ENCODE results near the gene PQBP1. TPM values are rescaled to one million over a fixed set of nuclear protein-coding genes. Genes with fewer than 3 reads are reported as not detected.
"Not testable (repeated sequence)": the region's sequence is repeated elsewhere in the genome, so short reads cannot be mapped to it uniquely, and the experiment has no call there.

Gene PQBP1
- total and polyA plus RNA-seq, 2 donors (not counting 1 experiment from before 2014, with no cell fraction given): 41.1 to 57.0 TPM

DNA sequence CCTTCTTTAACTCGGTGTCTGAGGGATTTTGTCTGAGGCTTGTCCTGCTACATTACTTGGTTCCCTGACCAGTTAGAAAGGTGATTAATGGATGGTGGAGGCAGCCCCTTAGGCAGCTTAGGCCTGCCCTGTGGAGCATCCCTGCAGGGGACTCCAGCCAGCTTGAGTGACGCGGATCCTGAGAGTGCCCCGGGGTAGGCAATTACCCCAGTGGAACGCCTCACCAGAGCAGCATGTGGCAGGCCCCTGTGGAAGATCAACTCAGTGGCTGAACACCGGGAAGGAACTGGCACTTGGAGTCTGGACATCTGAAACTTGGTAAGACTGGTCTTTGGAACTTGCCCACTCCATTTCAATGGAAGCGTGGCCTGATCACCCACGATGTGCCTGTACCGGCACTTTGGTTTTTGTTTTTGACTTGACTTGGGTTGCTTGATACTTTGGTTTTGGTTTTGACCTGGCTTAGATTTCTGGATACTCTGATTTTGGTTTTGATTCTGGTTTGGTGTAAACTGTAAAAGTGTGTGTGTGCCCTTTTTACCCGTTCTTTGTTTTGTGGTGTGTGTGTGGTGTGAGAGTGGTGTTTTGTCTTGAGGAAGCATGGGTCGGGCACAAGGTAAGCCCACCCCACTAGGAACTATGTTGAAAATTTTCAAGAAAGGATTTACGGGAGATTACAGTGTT lies 43.5 kb upstream of the PQBP1 start:
- not testable (repeated sequence) for H3K9ac ChIP-seq (ENCODE audit: insufficient read depth, low read length); H3K36me3 ChIP-seq (ENCODE audit: control insufficient read depth, insufficient read depth, low read length); H3K27me3 ChIP-seq (ENCODE audit: control insufficient read depth, insufficient read depth, low read length); H3K4me1 ChIP-seq (ENCODE audit: control insufficient read depth, extremely low read depth, insufficient read depth, low read length); H3K9me3 ChIP-seq (ENCODE audit: control insufficient read depth, insufficient read depth, low read depth, low read length); H3K4me2 ChIP-seq (ENCODE audit: extremely low read depth, insufficient read depth, low read length); H3K4me3 ChIP-seq (replicated peaks in 1 of 4; ENCODE audit: control extremely low read depth in 1 of 4, insufficient read depth in 1 of 4, low read depth in 3 of 4, low read length in 4 of 4); H4K20me1 ChIP-seq (ENCODE audit: control insufficient read depth, extremely low read depth, insufficient read depth, low read length); H3K27ac ChIP-seq (ENCODE audit: insufficient read depth, low read length); DNase-seq (ENCODE audit: low read depth in 2 of 2); H2AFZ ChIP-seq (ENCODE audit: low read length); H3K79me2 ChIP-seq (ENCODE audit: control insufficient read depth, insufficient read depth, low read length)

DNA sequence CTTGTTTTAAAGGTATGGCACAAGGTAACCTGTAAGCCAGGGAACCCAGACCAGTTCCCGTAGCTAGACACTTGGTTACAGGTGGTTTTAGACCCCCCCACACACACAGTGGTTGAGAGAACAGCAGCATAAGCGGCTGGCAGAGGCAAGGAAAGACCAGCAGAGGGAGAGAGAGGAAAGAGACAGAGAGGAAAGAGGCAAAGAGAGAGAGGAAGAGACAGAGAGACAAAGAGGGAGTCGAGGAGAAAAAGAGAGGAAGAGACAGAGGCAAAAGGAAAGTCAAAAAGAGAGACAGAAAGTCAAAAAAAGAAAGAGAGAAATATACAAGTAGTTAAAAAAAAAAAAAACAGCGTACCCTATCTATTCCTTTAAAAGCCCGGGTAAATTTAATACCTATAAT lies 42.8 kb upstream of the PQBP1 start:
- H3K4me1 ChIP-seq (ENCODE audit: control insufficient read depth, extremely low read depth, insufficient read depth, low read length): no peaks in the 10 kb centered on the region

DNA sequence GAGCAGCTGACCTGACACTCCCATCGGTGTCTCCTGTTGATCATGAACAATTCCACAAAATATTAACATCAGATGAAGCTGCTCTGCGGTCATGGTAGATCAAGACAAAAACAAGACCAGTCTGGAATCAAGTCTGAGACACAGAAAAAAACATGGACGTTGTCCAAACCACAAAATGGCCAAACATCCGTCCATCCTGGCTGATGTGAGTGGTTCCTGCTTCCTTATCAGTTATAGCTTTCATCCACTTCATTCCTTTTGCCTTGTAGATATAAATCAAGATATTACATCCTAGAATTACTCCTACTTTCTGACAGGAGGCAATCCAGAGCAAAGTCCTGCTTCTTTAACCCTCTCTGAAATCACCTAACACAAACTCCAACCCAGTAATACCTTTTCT lies 33.5 kb upstream of the PQBP1 start:
- Histone ChIP-seq H3K4me2 (ENCODE audit: extremely low read depth, insufficient read depth, low read length) (no peak overlapping the region), H3K27me3 (ENCODE audit: control insufficient read depth, insufficient read depth, low read length) (no peaks in the 10 kb centered on the region), H2AFZ (ENCODE audit: low read length) (no peak overlapping the region), H4K20me1 (ENCODE audit: control insufficient read depth, extremely low read depth, insufficient read depth, low read length) (no peaks in the 10 kb centered on the region), H3K79me2 (ENCODE audit: control insufficient read depth, insufficient read depth, low read length) (no peaks in the 10 kb centered on the region), H3K4me3 (replicated peaks in 1 of 4; ENCODE audit: control extremely low read depth in 1 of 4, insufficient read depth in 1 of 4, low read depth in 3 of 4, low read length in 4 of 4) (no peak overlapping the region), H3K27ac (ENCODE audit: insufficient read depth, low read length) (no peak overlapping the region), H3K4me1 (ENCODE audit: control insufficient read depth, extremely low read depth, insufficient read depth, low read length) (no peaks in the 10 kb centered on the region), H3K36me3 (ENCODE audit: control insufficient read depth, insufficient read depth, low read length) (no peaks in the 10 kb centered on the region), H3K9me3 (ENCODE audit: control insufficient read depth, insufficient read depth, low read depth, low read length) (no peaks in the 10 kb centered on the region), H3K9ac (ENCODE audit: insufficient read depth, low read length) (no peak overlapping the region)
- no peak for TF ChIP-seq EZH2 (IDR thresholded peaks at IDR 0.05; ENCODE audit: low read length, missing control alignments)
- TF ChIP-seq, protein P1, sequence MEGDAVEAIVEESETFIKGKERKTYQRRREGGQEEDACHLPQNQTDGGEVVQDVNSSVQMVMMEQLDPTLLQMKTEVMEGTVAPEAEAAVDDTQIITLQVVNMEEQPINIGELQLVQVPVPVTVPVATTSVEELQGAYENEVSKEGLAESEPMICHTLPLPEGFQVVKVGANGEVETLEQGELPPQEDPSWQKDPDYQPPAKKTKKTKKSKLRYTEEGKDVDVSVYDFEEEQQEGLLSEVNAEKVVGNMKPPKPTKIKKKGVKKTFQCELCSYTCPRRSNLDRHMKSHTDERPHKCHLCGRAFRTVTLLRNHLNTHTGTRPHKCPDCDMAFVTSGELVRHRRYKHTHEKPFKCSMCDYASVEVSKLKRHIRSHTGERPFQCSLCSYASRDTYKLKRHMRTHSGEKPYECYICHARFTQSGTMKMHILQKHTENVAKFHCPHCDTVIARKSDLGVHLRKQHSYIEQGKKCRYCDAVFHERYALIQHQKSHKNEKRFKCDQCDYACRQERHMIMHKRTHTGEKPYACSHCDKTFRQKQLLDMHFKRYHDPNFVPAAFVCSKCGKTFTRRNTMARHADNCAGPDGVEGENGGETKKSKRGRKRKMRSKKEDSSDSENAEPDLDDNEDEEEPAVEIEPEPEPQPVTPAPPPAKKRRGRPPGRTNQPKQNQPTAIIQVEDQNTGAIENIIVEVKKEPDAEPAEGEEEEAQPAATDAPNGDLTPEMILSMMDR (conservative IDR thresholded peaks at IDR 0.05 in 1 of 2, IDR thresholded peaks at IDR 0.05 in 1 of 2; ENCODE audit: low read depth in 1 of 2, low read length in 2 of 2): no peak
- DNase-seq (ENCODE audit: low read depth in 2 of 2): peak; percentile 39 to 78

More for the DNA sequence above, 42.8 kb upstream of the PQBP1 start:
- H4K20me1 ChIP-seq (ENCODE audit: control insufficient read depth, extremely low read depth, insufficient read depth, low read length): no peaks in the 10 kb centered on the region
- peak in 1 of 2 donors; percentile 1 for DNase-seq (ENCODE audit: low read depth in 2 of 2)
- no peaks in the 10 kb centered on the region for H3K27me3 ChIP-seq (ENCODE audit: control insufficient read depth, insufficient read depth, low read length)
- no peaks in the 10 kb centered on the region for H3K9me3 ChIP-seq (ENCODE audit: control insufficient read depth, insufficient read depth, low read depth, low read length)
- H3K4me3 ChIP-seq (replicated peaks in 1 of 4; ENCODE audit: control extremely low read depth in 1 of 4, insufficient read depth in 1 of 4, low read depth in 3 of 4, low read length in 4 of 4): no peak overlapping the region
- H2AFZ ChIP-seq (ENCODE audit: low read length): no peak overlapping the region
- no peak overlapping the region for H3K9ac ChIP-seq (ENCODE audit: insufficient read depth, low read length)
- H3K36me3 ChIP-seq (ENCODE audit: control insufficient read depth, insufficient read depth, low read length): no peaks in the 10 kb centered on the region
- H3K79me2 ChIP-seq (ENCODE audit: control insufficient read depth, insufficient read depth, low read length): no peaks in the 10 kb centered on the region
- H3K4me2 ChIP-seq (ENCODE audit: extremely low read depth, insufficient read depth, low read length): no peak overlapping the region
- H3K27ac ChIP-seq (ENCODE audit: insufficient read depth, low read length): no peak overlapping the region
- TF ChIP-seq EZH2 (IDR thresholded peaks at IDR 0.05; ENCODE audit: low read length, missing control alignments): no peak
- TF ChIP-seq, protein P1 (conservative IDR thresholded peaks at IDR 0.05 in 1 of 2, IDR thresholded peaks at IDR 0.05 in 1 of 2; ENCODE audit: low read depth in 1 of 2, low read length in 2 of 2): peak; percentile 20 to 22

DNA sequence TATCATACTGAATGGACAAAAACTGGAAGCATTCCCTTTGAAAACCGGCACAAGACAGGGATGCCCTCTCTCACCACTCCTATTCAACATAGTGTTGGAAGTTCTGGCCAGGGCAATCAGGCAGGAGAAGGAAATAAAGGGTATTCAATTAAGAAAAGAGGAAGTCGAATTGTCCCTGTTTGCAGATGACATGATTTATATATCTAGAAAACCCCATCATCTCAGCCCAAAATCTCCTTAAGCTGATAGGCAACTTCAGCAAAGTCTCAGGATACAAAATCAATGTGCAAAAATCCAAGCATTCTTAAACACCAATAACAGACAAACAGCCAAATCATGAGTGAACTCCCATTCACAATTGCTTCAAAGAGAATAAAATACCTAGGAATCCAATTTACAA lies 25.7 kb upstream of the PQBP1 start:
- not testable (repeated sequence) for H3K4me3 ChIP-seq (replicated peaks in 1 of 4; ENCODE audit: control extremely low read depth in 1 of 4, insufficient read depth in 1 of 4, low read depth in 3 of 4, low read length in 4 of 4); H2AFZ ChIP-seq (ENCODE audit: low read length); H3K27ac ChIP-seq (ENCODE audit: insufficient read depth, low read length); H4K20me1 ChIP-seq (ENCODE audit: control insufficient read depth, extremely low read depth, insufficient read depth, low read length); H3K27me3 ChIP-seq (ENCODE audit: control insufficient read depth, insufficient read depth, low read length); H3K9ac ChIP-seq (ENCODE audit: insufficient read depth, low read length); H3K36me3 ChIP-seq (ENCODE audit: control insufficient read depth, insufficient read depth, low read length); DNase-seq (ENCODE audit: low read depth in 2 of 2); H3K79me2 ChIP-seq (ENCODE audit: control insufficient read depth, insufficient read depth, low read length); H3K4me1 ChIP-seq (ENCODE audit: control insufficient read depth, extremely low read depth, insufficient read depth, low read length); H3K9me3 ChIP-seq (ENCODE audit: control insufficient read depth, insufficient read depth, low read depth, low read length); H3K4me2 ChIP-seq (ENCODE audit: extremely low read depth, insufficient read depth, low read length)

DNA sequence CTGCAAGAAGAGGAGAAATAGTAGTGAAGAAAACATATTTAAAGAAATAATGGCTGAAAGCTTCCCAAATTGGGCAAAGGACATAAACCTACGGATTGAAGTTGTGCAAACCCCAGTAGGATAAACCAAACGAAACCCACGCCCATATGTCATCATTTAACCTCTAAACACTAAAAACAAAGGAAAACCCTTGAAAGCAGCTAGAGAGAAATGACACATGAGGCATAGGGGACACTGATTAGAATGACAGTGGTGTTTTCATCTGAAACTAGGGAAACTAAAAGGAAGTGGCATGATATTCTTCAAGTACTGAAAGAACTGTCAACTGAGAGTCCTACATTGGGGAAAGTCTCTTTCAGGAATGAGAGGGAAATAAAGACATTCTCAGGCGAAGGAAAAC lies 20.8 kb upstream of the PQBP1 start:
- not testable (repeated sequence) for DNase-seq (ENCODE audit: low read depth in 2 of 2); H4K20me1 ChIP-seq (ENCODE audit: control insufficient read depth, extremely low read depth, insufficient read depth, low read length); H3K9me3 ChIP-seq (ENCODE audit: control insufficient read depth, insufficient read depth, low read depth, low read length); H3K4me2 ChIP-seq (ENCODE audit: extremely low read depth, insufficient read depth, low read length); H2AFZ ChIP-seq (ENCODE audit: low read length); H3K4me3 ChIP-seq (replicated peaks in 1 of 4; ENCODE audit: control extremely low read depth in 1 of 4, insufficient read depth in 1 of 4, low read depth in 3 of 4, low read length in 4 of 4); H3K27me3 ChIP-seq (ENCODE audit: control insufficient read depth, insufficient read depth, low read length); H3K27ac ChIP-seq (ENCODE audit: insufficient read depth, low read length); H3K9ac ChIP-seq (ENCODE audit: insufficient read depth, low read length); H3K79me2 ChIP-seq (ENCODE audit: control insufficient read depth, insufficient read depth, low read length); H3K36me3 ChIP-seq (ENCODE audit: control insufficient read depth, insufficient read depth, low read length); H3K4me1 ChIP-seq (ENCODE audit: control insufficient read depth, extremely low read depth, insufficient read depth, low read length)
